HAP-1 (cell line): ENCODE results near the gene PPP4R2.
A peak's percentile ranks its signal among the peaks of the same experiment; 100 is the strongest.

Source experiments
- DNase-seq, 2 experiments: peaks; one replicate each; pipeline ENCODE4 v3.0.0-alpha.2; 2016 to 2020; ENCODE audit warnings: low spot score in 2 of 2
- H3K27me3 ChIP-seq: fragments of 250-450 bp; sonication (Bioruptor Pico); 2 replicates; pipeline ENCODE4 v1.5.1; 2020; ENCODE audit warnings: low read depth, mild to moderate bottlenecking, moderate library complexity
- H3K36me3 ChIP-seq: fragments of 250-450 bp; sonication (Bioruptor Pico); replicated peaks from 2 replicates; pipeline ENCODE4 v1.5.1; 2020; ENCODE audit warnings: mild to moderate bottlenecking
- H3K4me1 ChIP-seq: fragments of 250-450 bp; sonication (Bioruptor Pico); 2 replicates; pipeline ENCODE4 v1.5.1; 2020; ENCODE audit warnings: mild to moderate bottlenecking
- H3K4me3 ChIP-seq: fragments of 250-450 bp; sonication (Bioruptor Pico); 2 replicates; pipeline ENCODE4 v1.5.1; 2020; ENCODE audit warnings: mild to moderate bottlenecking, moderate library complexity
- H3K9me3 ChIP-seq: fragments of 250-450 bp; sonication (Bioruptor Pico); 2 replicates; pipeline ENCODE4 v1.5.1; 2020; ENCODE audit warnings: mild to moderate bottlenecking, moderate library complexity
- in situ Hi-C: fragments of 300-500 bp; cut with MboI; formaldehyde crosslinking; loops from 3 replicates; pipeline ENCODE4 v1.14.3; 2020; ENCODE audit warnings: low sequenced_read_pairs, inconsistent platforms, mixed read lengths

Gene PPP4R2

DNA sequence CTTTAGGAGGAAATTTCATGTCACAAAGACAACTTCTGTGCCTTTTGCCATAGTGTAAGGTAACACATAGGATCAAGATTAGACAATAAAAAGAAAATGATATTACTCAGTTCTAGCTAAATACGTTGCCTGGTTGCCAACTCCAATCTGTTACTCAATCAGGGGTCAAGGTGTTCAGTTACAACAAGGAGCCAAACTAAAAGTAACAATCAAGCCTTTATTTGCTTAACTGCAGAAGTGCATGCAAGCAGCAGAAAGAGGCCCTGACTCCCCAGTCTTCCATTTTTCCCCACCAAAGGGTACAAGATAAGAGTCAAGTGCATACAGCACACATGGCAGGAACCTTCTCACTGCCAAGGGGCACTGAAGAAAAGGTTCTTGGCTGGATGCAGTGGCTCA is 28.3 kb upstream of the PPP4R2 start:
- H3K4me3 ChIP-seq, result no peak overlapping the region
- DNase-seq, result no peak
- in situ Hi-C loops, result no loop called here
- no peaks in the 10 kb centered on the region for H3K9me3 ChIP-seq
- H3K4me1 ChIP-seq, result no peaks in the 10 kb centered on the region
- no peaks in the 10 kb centered on the region for H3K36me3 ChIP-seq
- H3K27me3 ChIP-seq, result no peaks in the 10 kb centered on the region

DNA sequence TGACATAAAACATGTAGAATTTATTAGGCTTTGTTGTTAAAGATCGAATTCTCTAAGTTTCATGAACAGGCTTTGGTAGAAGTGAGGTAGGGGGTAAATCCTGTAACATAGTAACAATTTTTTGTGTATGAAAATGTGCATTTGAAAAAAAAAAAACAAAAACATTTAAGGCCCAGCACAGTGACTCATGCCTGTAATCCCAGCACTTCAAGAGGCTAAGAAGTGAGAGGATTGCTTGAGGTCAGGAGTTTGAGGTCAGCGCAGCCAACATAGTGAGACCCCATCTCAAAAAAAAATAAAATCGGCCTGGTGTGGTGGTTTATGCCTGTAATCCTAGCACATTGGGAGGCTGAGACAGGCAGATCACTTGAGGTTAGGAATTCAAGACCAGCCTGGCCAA is 26.8 kb upstream of the PPP4R2 start:
- H3K9me3 ChIP-seq, result no peaks in the 10 kb centered on the region
- no peaks in the 10 kb centered on the region for H3K4me1 ChIP-seq
- H3K27me3 ChIP-seq, result no peaks in the 10 kb centered on the region
- in situ Hi-C loops, result no loop called here
- DNase-seq, result no peak
- H3K4me3 ChIP-seq, result no peak overlapping the region
- H3K36me3 ChIP-seq, result no peaks in the 10 kb centered on the region

DNA sequence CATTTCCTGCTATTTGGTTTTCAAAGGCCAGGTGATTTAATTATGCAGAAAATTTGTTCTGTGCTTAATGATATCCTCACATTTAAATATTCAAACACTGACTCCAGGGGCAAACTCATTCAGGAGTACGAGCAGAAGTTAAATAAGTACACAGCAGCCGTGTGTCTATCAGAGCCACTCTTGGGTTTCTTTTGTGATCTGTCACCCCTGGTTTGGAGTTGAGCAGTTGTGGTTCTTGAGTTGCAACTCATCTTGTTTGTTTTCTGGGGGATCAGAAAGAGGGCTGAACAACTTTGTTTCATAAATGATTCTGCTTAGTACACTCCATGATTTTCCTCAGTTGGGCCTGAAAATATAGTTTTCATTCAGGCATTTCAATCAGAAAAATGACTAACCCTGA is 25.7 kb upstream of the PPP4R2 start:
- in situ Hi-C loops, result no loop called here
- Histone ChIP-seq H3K27me3 (no peaks in the 10 kb centered on the region), H3K36me3 (no peaks in the 10 kb centered on the region)

DNA sequence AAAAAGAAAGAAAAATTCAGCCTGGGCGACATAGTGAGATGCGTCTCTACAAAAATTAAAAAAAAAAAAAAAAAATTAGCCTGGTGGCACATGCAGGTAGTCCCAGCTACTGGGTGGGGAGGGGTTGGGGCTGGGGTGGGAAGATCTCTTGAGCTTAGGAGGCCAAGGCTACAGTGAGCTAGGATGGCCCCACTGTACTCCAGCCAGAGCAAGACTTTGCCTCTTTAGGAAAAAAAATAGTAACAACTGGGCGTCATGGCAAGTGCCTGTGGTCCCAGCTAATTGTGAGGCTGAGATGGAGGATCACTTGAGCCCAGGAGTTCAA is 23.9 kb upstream of the PPP4R2 start:
- H3K4me1 ChIP-seq, result peaks cover 4% of the 10 kb centered on the region
- no peak for DNase-seq
- H3K36me3 ChIP-seq, result no peaks in the 10 kb centered on the region
- no peak overlapping the region for H3K4me3 ChIP-seq
- in situ Hi-C loops, result no loop called here
- H3K27me3 ChIP-seq, result no peaks in the 10 kb centered on the region
- H3K9me3 ChIP-seq, result no peaks in the 10 kb centered on the region

More for the DNA sequence above, 25.7 kb upstream of the PPP4R2 start:
- H3K4me3 ChIP-seq, result no peak overlapping the region
- H3K4me1 ChIP-seq, result peaks cover 4% of the 10 kb centered on the region
- no peak for DNase-seq
- H3K9me3 ChIP-seq, result no peaks in the 10 kb centered on the region

DNA sequence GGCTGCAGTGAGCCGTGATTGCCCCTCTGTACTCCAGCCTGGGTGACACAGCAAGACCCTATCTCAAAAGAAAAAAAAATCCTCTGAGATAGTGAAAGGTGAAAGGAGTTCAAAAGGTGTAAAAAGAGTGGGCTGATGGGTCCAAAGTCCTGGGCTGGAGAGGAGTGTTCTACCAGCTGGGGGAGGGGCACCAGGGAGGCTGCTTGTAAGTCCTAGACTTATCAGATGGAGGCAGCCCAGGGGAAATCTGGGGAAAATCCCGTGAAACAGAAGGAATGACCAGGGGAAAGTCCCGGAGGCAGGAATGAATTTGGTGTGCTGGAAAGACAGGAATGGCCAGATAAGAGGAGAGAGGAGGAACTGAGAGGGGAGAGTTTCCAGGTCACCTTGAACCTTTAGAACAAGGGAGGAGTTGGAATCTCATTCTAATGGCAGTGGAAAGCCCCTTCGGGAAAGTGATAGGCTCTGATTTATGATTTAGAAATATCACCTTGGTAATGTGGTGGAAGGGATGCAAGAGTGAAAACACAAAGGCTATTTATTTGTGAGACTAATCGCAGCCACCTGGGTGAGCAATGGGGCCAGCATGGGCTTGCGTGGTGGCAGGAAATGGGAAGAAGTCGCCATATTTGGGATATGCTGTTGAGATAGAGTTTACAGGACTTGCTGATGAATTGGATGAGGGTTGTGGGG is 23.4 kb upstream of the PPP4R2 start:
- Histone ChIP-seq H3K9me3 (no peaks in the 10 kb centered on the region), H3K4me3 (no peak overlapping the region), H3K4me1 (peaks cover 4% of the 10 kb centered on the region), H3K27me3 (no peaks in the 10 kb centered on the region), H3K36me3 (no peaks in the 10 kb centered on the region)
- DNase-seq, result no peak
- in situ Hi-C loops, result no loop called here

DNA sequence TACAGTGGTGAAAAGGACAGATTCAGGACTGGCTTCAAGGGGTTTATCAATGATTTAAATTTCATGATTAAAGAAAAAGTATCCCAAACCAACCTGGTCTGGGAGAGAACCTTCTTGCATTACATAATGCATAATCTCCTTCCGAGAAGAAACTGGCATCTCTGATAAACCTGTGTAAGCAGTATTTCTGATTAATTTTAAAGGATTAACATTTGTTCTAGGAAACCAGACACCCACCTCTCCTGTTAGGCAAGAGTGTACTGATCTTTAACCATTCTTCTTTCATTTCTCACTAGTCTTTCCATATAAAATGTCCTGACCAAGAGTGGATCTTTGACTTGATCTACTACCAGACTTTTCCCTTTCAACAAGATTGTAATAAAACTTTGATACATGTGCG is 22.8 kb upstream of the PPP4R2 start:
- H3K4me3 ChIP-seq, result no peak overlapping the region
- DNase-seq, result no peak
- H3K27me3 ChIP-seq, result no peaks in the 10 kb centered on the region
- no peaks in the 10 kb centered on the region for H3K36me3 ChIP-seq
- in situ Hi-C loops, result no loop called here
- no peaks in the 10 kb centered on the region for H3K9me3 ChIP-seq
- H3K4me1 ChIP-seq, result peaks cover 4% of the 10 kb centered on the region

DNA sequence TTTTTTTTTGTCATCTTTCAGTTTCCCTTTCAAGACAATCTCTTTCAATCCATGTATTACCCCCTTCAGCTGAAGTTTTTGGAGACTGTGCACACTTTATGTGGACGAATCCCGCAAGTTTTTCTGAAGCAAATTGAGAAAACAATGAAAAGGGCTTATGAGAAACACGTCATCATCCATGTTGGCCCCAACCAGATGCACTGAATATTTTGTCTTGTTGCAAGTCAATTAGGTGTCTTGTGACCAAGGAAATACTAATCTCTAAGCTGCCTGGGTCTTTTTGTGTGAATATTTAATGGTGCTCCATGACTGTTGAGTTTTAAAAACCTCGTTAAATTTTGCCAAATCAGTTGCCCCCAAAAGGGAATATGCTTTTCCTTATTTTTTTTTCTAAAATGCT is 21.7 kb upstream of the PPP4R2 start:
- in situ Hi-C loops, result no loop called here
- no peaks in the 10 kb centered on the region for H3K36me3 ChIP-seq
- H3K9me3 ChIP-seq, result no peaks in the 10 kb centered on the region
- peak; percentile 41 for DNase-seq
- no peaks in the 10 kb centered on the region for H3K27me3 ChIP-seq
- no peak overlapping the region for H3K4me3 ChIP-seq
- peaks cover 4% of the 10 kb centered on the region for H3K4me1 ChIP-seq

DNA sequence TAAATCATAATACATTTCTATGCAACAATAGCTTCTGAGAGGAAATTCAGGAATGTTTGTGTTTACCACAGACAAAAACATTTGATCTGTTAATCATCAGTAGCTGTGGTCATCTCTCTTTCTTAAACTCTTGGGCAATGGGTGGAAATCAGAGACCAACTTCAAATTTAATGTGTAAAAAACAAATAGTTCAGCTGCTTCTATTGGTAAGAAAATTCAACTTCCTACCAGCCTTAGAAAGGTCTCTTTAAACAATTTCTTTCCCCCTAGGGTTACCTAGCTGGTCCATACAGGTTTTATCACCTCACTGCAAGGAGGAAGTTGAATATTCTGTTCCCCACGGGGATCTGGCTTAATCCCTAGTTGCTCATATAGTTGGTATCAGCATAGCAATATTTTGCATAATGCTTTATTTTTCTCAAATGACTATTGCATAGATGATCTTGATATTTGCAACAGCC is 20.3 kb upstream of the PPP4R2 start:
- Histone ChIP-seq H3K36me3 (no peaks in the 10 kb centered on the region), H3K9me3 (no peaks in the 10 kb centered on the region), H3K27me3 (no peaks in the 10 kb centered on the region), H3K4me3 (no peak overlapping the region), H3K4me1 (peaks cover 4% of the 10 kb centered on the region)
- no peak for DNase-seq
- in situ Hi-C loops, result no loop called here

DNA sequence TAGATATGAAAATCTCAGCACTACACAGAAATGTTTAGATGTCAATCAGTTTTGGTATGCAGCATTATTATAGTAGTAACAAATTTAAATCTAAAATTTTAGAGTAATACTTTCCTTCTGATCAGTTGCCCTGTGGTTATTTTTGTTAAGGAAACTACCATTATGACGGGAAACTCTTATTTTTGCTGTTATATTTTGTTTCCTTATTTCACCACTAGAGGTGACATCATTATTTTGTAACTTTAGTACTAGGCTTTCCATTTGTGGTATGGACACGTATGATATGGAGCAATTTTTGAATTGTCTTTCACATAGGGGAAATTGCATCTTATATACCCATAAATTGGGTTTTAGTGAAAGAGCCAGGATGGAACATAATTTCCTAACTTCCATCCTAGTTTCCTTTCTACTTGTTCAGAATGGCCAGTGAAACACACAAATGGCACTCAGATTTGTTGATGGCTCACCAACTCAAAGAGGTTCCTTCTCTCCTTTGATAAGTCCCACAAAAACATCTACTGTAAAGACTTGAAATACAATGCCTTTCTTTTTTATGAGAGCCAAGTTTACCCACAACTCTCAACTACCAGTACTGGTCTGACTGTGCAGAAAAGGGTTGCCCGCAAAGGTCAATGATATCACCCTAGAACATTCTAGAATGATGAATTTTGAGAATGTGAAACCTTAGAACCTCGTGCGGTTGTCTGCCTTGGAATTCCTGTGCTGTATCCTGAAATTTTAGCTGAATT is 19.4 kb upstream of the PPP4R2 start:
- no peak overlapping the region for H3K4me3 ChIP-seq
- no peak for DNase-seq
- no peaks in the 10 kb centered on the region for H3K36me3 ChIP-seq
- in situ Hi-C loops, result no loop called here
- no peaks in the 10 kb centered on the region for H3K27me3 ChIP-seq
- H3K4me1 ChIP-seq, result peaks cover 4% of the 10 kb centered on the region
- no peaks in the 10 kb centered on the region for H3K9me3 ChIP-seq

DNA sequence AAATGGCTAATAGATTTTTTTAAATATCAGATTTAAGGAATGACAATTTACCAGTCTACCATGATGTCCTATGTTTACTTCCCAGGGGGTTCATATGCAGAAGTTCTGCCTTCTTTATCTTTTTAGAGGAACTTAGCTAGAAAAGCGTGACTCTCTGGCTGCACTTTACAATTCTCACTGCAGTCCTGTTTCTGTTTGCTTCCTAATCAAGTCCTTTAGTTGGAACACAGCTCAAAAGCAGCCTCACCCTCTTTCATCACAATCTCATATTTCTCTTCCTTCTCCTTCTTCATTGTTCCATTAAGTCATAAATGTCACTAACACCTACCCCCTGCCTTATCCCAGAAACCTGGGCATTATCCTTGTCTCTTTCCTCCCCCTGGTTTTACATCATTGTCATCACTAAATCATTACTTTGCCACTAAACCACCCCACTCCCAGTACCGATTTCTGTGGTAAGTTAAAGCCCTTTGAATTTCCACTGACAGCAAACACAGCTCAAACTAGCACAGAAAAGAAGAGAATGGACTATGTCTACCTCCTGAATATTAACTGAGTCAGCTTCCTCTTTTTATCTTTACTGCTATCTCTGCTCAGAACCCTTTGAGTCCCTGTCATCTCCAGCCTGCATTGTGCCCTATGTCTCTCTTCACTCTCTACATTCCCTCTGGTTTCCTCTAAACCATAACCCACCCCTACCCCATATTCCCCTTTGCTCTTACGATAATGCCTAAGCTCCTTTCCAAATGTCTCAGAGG is 13.8 kb upstream of the PPP4R2 start:
- Histone ChIP-seq H3K4me1 (no peaks in the 10 kb centered on the region), H3K4me3 (no peak overlapping the region), H3K27me3 (no peaks in the 10 kb centered on the region), H3K36me3 (no peaks in the 10 kb centered on the region), H3K9me3 (peaks cover 6% of the 10 kb centered on the region)
- no peak for DNase-seq
- in situ Hi-C loops, result no loop called here

DNA sequence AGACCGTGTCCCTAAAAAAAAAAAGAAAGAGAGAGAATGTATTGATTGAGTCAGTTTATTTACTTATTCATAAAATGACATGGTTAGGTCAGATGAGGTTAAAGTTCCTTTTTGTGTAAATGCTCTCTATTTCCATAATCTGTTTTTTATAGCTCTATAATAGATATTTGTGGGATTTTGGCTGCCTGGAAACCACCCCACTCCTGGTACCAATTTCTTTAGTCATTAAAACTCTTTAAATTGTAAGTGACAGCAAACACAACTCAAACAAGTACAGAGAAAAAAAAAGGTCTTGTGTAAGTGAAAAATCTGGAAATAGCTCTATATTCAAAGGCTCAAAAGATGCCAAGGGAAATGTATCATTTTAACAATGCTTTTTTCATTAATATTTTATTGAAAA is 11.0 kb upstream of the PPP4R2 start:
- peaks cover 6% of the 10 kb centered on the region for H3K9me3 ChIP-seq
- in situ Hi-C loops, result no loop called here
- no peaks in the 10 kb centered on the region for H3K36me3 ChIP-seq

DNA sequence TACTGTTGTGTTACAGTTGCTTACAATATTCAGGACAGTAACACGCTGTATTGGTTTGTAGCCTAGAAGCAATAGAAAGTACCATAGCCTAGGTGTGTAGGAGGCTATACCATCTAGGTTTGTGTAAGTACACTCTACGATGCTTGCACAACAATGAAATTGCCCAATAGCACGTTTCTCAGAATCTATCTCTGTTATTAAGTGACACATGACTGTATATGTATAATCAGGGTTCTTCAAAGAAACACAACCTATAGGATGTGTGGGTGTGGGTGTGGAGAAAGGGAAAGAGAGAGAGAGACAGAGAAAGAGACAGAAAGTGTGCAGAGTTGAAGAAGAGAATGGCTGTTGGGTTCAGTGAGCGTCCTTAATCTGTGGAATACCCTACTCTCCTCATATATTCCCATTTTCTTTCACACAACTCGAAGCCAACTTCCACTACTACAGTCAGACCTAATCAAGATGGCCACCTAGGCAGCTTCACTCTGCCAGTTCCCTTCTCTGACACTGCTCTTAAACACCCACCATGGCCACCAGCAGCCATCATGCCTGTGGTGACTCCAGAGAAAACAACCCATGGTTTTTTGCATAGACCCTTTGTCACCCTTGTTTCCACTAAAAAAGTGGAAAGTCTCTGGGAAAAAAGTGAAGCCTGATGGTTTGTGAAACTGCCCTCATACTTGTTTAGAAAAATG is 5.8 kb upstream of the PPP4R2 start:
- no peaks in the 10 kb centered on the region for H3K36me3 ChIP-seq
- in situ Hi-C loops, result no loop called here
- H3K4me3 ChIP-seq, result no peak overlapping the region
- peaks cover 2% of the 10 kb centered on the region for H3K9me3 ChIP-seq
- H3K27me3 ChIP-seq, result no peaks in the 10 kb centered on the region
- no peak for DNase-seq
- no peaks in the 10 kb centered on the region; the same call in 1 of the 2 replicates for H3K4me1 ChIP-seq

More for the DNA sequence above, 11.0 kb upstream of the PPP4R2 start:
- no peak for DNase-seq
- Histone ChIP-seq H3K27me3 (no peaks in the 10 kb centered on the region), H3K4me1 (no peaks in the 10 kb centered on the region), H3K4me3 (no peak overlapping the region)

DNA sequence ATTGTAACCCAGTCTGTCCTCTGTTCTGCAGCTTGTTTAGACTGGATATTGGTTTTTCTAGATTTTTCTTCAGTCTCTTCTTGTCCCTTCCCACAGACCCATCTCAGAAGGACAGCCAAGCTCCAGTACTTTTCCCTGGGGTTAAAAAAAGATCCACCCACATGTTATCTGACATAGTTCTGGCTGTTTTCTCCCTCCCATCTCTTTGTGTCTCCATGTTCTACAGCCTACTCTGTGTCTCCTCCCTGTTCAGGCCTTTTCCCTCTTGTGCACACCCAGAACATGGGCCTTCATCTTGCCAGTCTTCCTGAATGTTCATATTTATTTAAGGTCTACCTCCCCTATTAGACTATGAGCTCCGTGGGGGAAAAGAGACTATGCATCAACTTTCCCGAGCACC is 5.1 kb upstream of the PPP4R2 start:
- in situ Hi-C loops, result no loop called here
- Histone ChIP-seq H3K36me3 (no peaks in the 10 kb centered on the region), H3K4me1 (peaks cover 4% of the 10 kb centered on the region), H3K27me3 (no peaks in the 10 kb centered on the region), H3K9me3 (no peaks in the 10 kb centered on the region; the same call in 1 of the 2 replicates), H3K4me3 (no peak overlapping the region)
- DNase-seq, result no peak
